HT1080 (cell line): ENCODE measurements around the gene ABCA4. TPM values are rescaled to one million over a fixed set of nuclear protein-coding genes. Genes with fewer than 3 reads are reported as not detected.

Experiments used
- DNase-seq: peaks from one replicate; pipeline ENCODE4 v3.0.0-alpha.2; 2015; ENCODE audit warnings: low read depth
- total RNA-seq: library from RNA; depleted of rRNA; stranded (reverse); fragments of >200 nt; shearing (Covaris generic); gene quantifications from 2 replicates; pipeline ENCODE4 v1.2.3, GENCODE V29; 2014

The ABCA4 gene
- total RNA-seq, 1 experiment from 2014 or later: 0.26 TPM

GRCh38 chr1:93980320-93981273, 140.4 kb downstream of the ABCA4 start:
- no peak for DNase-seq

GRCh38 chr1:93979718-93980319, 141.1 kb downstream of the ABCA4 start:
- no peak for DNase-seq

- DNase-seq: no peak
Measured at GRCh38 chr1:93979040-93979717, 141.8 kb downstream of the ABCA4 start.

GRCh38 chr1:93977598-93977945, 143.4 kb downstream of the ABCA4 start:
- DNase-seq: peak; percentile 85

GRCh38 chr1:93976711-93977597, 144.0 kb downstream of the ABCA4 start:
- no peak for DNase-seq

GRCh38 chr1:93976291-93976690, 144.7 kb downstream of the ABCA4 start:
- no peak for DNase-seq

- no peak for DNase-seq
Measured at GRCh38 chr1:93972341-93972740, 148.6 kb downstream of the ABCA4 start.

- DNase-seq: no peak
Measured at GRCh38 chr1:93969887-93970286, 151.1 kb downstream of the ABCA4 start.

- DNase-seq: peak; percentile 66
Measured at GRCh38 chr1:93969371-93969770, 151.6 kb downstream of the ABCA4 start.

- no peak for DNase-seq
Measured at GRCh38 chr1:93967306-93967705, 153.6 kb downstream of the ABCA4 start.

GRCh38 chr1:93965888-93966287, 155.1 kb downstream of the ABCA4 start:
- no peak for DNase-seq

GRCh38 chr1:93965256-93965655, 155.7 kb downstream of the ABCA4 start:
- no peak for DNase-seq

- DNase-seq: peak; percentile 89
Measured at GRCh38 chr1:93964777-93965200, 156.2 kb downstream of the ABCA4 start.

GRCh38 chr1:93964096-93964776, 156.7 kb downstream of the ABCA4 start:
- no peak for DNase-seq

- DNase-seq: no peak
Measured at GRCh38 chr1:93963585-93963984, 157.4 kb downstream of the ABCA4 start.

- DNase-seq: no peak
Measured at GRCh38 chr1:93961906-93962305, 159.0 kb downstream of the ABCA4 start.

GRCh38 chr1:93961443-93961842, 159.5 kb downstream of the ABCA4 start:
- DNase-seq: no peak

- no peak for DNase-seq
Measured at GRCh38 chr1:93960641-93961147, 160.3 kb downstream of the ABCA4 start.

GRCh38 chr1:93959413-93959812, 161.5 kb downstream of the ABCA4 start:
- DNase-seq: no peak

GRCh38 chr1:93958726-93959100, 162.2 kb downstream of the ABCA4 start:
- DNase-seq: no peak
